MM.1S (cell line): Measurements from ENCODE around the gene PRM3.

Experiments
- DNase-seq: peaks from one replicate; pipeline ENCODE4 v3.0.0-alpha.2; 2015
- H2AFZ ChIP-seq: fragments of 300-600 bp; sonication (generic); 2 replicates; pipeline ENCODE4 v1.6.0; 2016; ENCODE audit warnings: antibody characterized with exemption, low read length
- H3F3A ChIP-seq: fragments of 300-600 bp; sonication (generic); 2 replicates; pipeline ENCODE4 v1.6.1; 2016; ENCODE audit warnings: mild to moderate bottlenecking, antibody characterized with exemption, low read length, moderate library complexity, mixed read lengths; ENCODE audit not compliant: insufficient read depth
- H3K27ac ChIP-seq: fragments of 300-600 bp; sonication (generic); 2 replicates; pipeline ENCODE4 v1.5.1; 2016; ENCODE audit warnings: mild to moderate bottlenecking, low read length
- H3K27me3 ChIP-seq: fragments of 300-600 bp; sonication (generic); replicated peaks from 2 replicates; pipeline ENCODE4 v1.6.0; 2016; ENCODE audit warnings: low read length; ENCODE audit not compliant: insufficient read depth
- H3K36me3 ChIP-seq: fragments of 300-600 bp; sonication (generic); replicated peaks from 2 replicates; pipeline ENCODE4 v1.6.1; 2016; ENCODE audit warnings: mild to moderate bottlenecking, low read length, mixed read lengths; ENCODE audit not compliant: insufficient read depth
- H3K4me1 ChIP-seq: fragments of 300-600 bp; sonication (generic); 2 replicates; pipeline ENCODE4 v1.6.1; 2016; ENCODE audit warnings: low read length, mixed read lengths
- H3K4me2 ChIP-seq: fragments of 300-600 bp; sonication (generic); 2 replicates; pipeline ENCODE4 v1.6.0; 2016; ENCODE audit warnings: low read depth, low read length
- H3K4me3 ChIP-seq: fragments of 300-600 bp; sonication (generic); 2 replicates; pipeline ENCODE4 v1.5.1; 2016; ENCODE audit warnings: low read length, mixed read lengths
- H3K79me2 ChIP-seq: fragments of 300-600 bp; sonication (generic); 2 replicates; pipeline ENCODE4 v1.6.1; 2016; ENCODE audit warnings: mixed run types, low read length, mixed read lengths
- H3K9ac ChIP-seq: fragments of 300-600 bp; sonication (generic); 2 replicates; pipeline ENCODE4 v1.6.1; 2016; ENCODE audit warnings: low read length, mixed read lengths
- H3K9me2 ChIP-seq: fragments of 300-600 bp; sonication (generic); replicated peaks from 2 replicates; pipeline ENCODE4 v1.6.1; 2016; ENCODE audit warnings: mild to moderate bottlenecking, low read length, mixed read lengths; ENCODE audit not compliant: insufficient read depth
- H3K9me3 ChIP-seq: fragments of 300-600 bp; sonication (generic); replicated peaks from 2 replicates; pipeline ENCODE4 v1.6.1; 2016; ENCODE audit warnings: mild to moderate bottlenecking, low read length, mixed read lengths; ENCODE audit not compliant: insufficient read depth
- H4K20me1 ChIP-seq: fragments of 300-600 bp; sonication (generic); 2 replicates; pipeline ENCODE4 v1.6.1; 2016; ENCODE audit warnings: mild to moderate bottlenecking, low read length, moderate library complexity, mixed read lengths; ENCODE audit not compliant: insufficient read depth
- EZH2 ChIP-seq: fragments of 300-600 bp; sonication (generic); optimal IDR thresholded peaks from 2 replicates; pipeline ENCODE3; 2017; ENCODE audit warnings: low read depth, mild to moderate bottlenecking, antibody characterized with exemption, low read length, mixed read lengths
- EZH2phosphoT487 ChIP-seq: fragments of 300-600 bp; sonication (generic); IDR thresholded peaks from 2 replicates; pipeline ENCODE4 v1.6.1; 2018; ENCODE audit warnings: antibody characterized with exemption, low read length
- TF ChIP-seq, protein P1 (sequence below): fragments of 300-600 bp; sonication (generic); IDR thresholded peaks from 2 replicates; pipeline ENCODE4 v1.5.1; 2016; ENCODE audit warnings: antibody characterized with exemption, low read length, mixed read lengths

Gene PRM3

GRCh38 chr16:11303405-11304138 is 30.1 kb upstream of the PRM3 start:
- no peaks in the 10 kb centered on the region for H3K9me2 ChIP-seq
- H2AFZ ChIP-seq, result no peak overlapping the region
- H3K9me3 ChIP-seq, result no peaks in the 10 kb centered on the region
- no peak overlapping the region; the same call in 1 of the 2 replicates for H3K9ac ChIP-seq
- TF ChIP-seq EZH2phosphoT487 (no peak), EZH2 (no peak)
- TF ChIP-seq, protein P1, sequence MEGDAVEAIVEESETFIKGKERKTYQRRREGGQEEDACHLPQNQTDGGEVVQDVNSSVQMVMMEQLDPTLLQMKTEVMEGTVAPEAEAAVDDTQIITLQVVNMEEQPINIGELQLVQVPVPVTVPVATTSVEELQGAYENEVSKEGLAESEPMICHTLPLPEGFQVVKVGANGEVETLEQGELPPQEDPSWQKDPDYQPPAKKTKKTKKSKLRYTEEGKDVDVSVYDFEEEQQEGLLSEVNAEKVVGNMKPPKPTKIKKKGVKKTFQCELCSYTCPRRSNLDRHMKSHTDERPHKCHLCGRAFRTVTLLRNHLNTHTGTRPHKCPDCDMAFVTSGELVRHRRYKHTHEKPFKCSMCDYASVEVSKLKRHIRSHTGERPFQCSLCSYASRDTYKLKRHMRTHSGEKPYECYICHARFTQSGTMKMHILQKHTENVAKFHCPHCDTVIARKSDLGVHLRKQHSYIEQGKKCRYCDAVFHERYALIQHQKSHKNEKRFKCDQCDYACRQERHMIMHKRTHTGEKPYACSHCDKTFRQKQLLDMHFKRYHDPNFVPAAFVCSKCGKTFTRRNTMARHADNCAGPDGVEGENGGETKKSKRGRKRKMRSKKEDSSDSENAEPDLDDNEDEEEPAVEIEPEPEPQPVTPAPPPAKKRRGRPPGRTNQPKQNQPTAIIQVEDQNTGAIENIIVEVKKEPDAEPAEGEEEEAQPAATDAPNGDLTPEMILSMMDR, result no peak
- no peaks in the 10 kb centered on the region for H3K79me2 ChIP-seq
- peaks cover 15% of the 10 kb centered on the region for H3K4me1 ChIP-seq
- H3K27me3 ChIP-seq, result 0 out of 2 replicates have a peak, but pooled peaks cover 4% of the 10 kb centered on the region
- H3K4me3 ChIP-seq, result no peak overlapping the region
- no peaks in the 10 kb centered on the region for H3K36me3 ChIP-seq
- DNase-seq, result no peak
- peak overlapping the region; percentile 36; the same call in 1 of the 2 replicates for H3K27ac ChIP-seq
- no peak overlapping the region for H3K4me2 ChIP-seq
- H3F3A ChIP-seq, result peaks cover 14% of the 10 kb centered on the region; the same call in 1 of the 2 replicates
- H4K20me1 ChIP-seq, result no peaks in the 10 kb centered on the region

DNA sequence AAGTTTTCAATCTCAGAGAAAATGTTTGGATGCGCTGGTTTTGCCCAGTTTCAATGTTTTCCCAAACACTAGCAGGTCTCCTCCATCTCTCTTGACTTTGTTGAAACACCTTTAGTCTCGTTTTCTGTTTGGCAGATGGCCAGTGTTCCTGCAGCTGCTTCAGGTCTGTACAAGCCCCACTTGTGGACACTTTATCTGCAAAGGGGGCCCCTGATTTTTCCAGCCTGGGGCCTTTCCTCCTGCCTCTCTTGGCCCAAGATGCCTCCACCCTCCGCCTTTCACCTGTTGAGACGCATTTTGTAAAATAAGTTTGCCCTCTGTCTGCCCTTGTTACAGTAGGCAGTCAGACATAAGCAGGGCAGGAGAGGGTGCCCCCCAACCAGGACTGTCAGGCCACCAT is 29.5 kb upstream of the PRM3 start:
- Histone ChIP-seq H2AFZ (no peak overlapping the region), H3K9ac (peak overlapping the region; percentile 16; the same call in 1 of the 2 replicates), H4K20me1 (no peaks in the 10 kb centered on the region), H3K27me3 (0 out of 2 replicates have a peak, but pooled peaks cover 4% of the 10 kb centered on the region), H3K79me2 (no peaks in the 10 kb centered on the region), H3K4me2 (0 out of 2 replicates have a peak overlapping the region, but pooled peaks have one; percentile 22), H3F3A (peaks cover 11% of the 10 kb centered on the region; the same call in 1 of the 2 replicates), H3K36me3 (no peaks in the 10 kb centered on the region), H3K9me2 (no peaks in the 10 kb centered on the region), H3K4me1 (peaks cover 11% of the 10 kb centered on the region), H3K4me3 (no peak overlapping the region), H3K27ac (peak overlapping the region; percentile 36; the same call in 1 of the 2 replicates), H3K9me3 (no peaks in the 10 kb centered on the region)
- TF ChIP-seq EZH2, result no peak
- TF ChIP-seq EZH2phosphoT487, result no peak
- TF ChIP-seq, protein P1, result no peak
- peak; percentile 54 for DNase-seq

- no peak for DNase-seq
- H3F3A ChIP-seq, result peaks cover 9% of the 10 kb centered on the region; the same call in 1 of the 2 replicates
- H3K36me3 ChIP-seq, result no peaks in the 10 kb centered on the region
- no peaks in the 10 kb centered on the region for H3K9me3 ChIP-seq
- H4K20me1 ChIP-seq, result no peaks in the 10 kb centered on the region
- H3K9ac ChIP-seq, result no peak overlapping the region
- no peaks in the 10 kb centered on the region for H3K9me2 ChIP-seq
- H3K79me2 ChIP-seq, result no peaks in the 10 kb centered on the region
- no peak overlapping the region for H3K4me3 ChIP-seq
- H3K4me1 ChIP-seq, result peaks cover 18% of the 10 kb centered on the region
- H3K4me2 ChIP-seq, result no peak overlapping the region
- H3K27me3 ChIP-seq, result peaks cover 4% of the 10 kb centered on the region; the same call in 1 of the 2 replicates
- no peak overlapping the region for H2AFZ ChIP-seq
- H3K27ac ChIP-seq, result no peak overlapping the region
- TF ChIP-seq EZH2, result no peak
These were observed 28.4 kb upstream of the PRM3 start for GRCh38 chr16:11301645-11302501.
